ENCODE measurements around the gene AP2A2. TPM values are rescaled to one million over a fixed set of nuclear protein-coding genes. Genes with fewer than 3 reads are reported as not detected.

Gene AP2A2
- total RNA-seq, 1 donor from 2014 or later, result 105 TPM

DNA sequence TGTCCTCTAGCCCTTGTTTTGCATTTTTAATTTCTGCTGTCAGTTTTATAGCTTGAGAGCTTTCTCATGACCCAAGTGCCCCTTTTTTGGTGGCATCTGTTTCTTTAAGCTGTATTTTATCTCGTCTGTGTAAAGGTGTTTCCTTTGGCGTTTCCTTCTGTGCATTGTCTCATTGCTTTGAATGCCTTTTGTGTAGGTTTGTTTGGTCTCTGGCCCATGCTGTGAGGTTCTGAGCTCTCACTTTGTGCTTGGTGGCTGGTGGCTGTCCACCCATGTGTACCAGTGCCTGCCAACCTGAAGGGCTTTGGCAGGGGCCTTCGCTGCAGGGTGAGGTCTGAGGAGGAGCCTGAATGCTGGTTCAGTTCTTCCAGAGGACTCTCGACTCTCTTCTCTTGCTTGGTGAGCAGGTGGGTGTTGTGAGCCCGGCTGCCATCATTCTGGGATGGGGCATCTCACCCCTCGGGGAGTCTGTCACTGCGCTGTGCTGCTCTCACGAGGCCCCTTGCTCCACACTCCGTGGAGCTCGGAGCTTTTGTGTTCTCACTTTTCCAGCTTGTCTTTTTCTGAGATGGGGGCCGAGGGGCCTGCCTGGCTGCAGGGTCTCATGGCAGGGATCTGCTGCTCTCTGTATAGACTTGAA, 14.9 kb downstream of the AP2A2 start:
- DNase-seq (ENCODE audit: low read depth) (no peak), FAIRE-seq (no peak)
- Histone ChIP-seq H4K20me1 (ENCODE audit: insufficient read depth, low read length) (peaks cover 87% of the 10 kb centered on the region), H3K27ac (ENCODE audit: low read depth, low read length) (no peak overlapping the region), H3K9ac (ENCODE audit: low read length) (no peak overlapping the region), H3K4me3 (ENCODE audit: insufficient read depth, low read depth, low read length) (no peak overlapping the region), H3K4me1 (ENCODE audit: insufficient read depth, low read length) (peaks cover 13% of the 10 kb centered on the region), H3K79me2 (ENCODE audit: insufficient read depth, low read length) (peaks cover 80% of the 10 kb centered on the region), H3K27me3 (ENCODE audit: insufficient read depth, low read length) (no peaks in the 10 kb centered on the region), H3K4me2 (ENCODE audit: low read length) (no peak overlapping the region), H3K36me3 (ENCODE audit: insufficient read depth, low read length) (peaks cover 2% of the 10 kb centered on the region), H2AFZ (ENCODE audit: low read depth, low read length) (no peak overlapping the region), H3K9me3 (ENCODE audit: insufficient read depth, low read depth, low read length) (no peaks in the 10 kb centered on the region)
- Mint-ChIP-seq H3K9me3 (ENCODE audit: unreplicated experiment) (no peaks in the 10 kb centered on the region), H3K27ac (ENCODE audit: unreplicated experiment) (peak overlapping the region; percentile 27), H3K27me3 (ENCODE audit: low read depth, unreplicated experiment) (no peaks in the 10 kb centered on the region), H3K36me3 (ENCODE audit: low read depth, unreplicated experiment) (peaks cover 12% of the 10 kb centered on the region), H3K4me1 (ENCODE audit: low read depth, unreplicated experiment) (peaks cover 49% of the 10 kb centered on the region), H3K4me3 (ENCODE audit: unreplicated experiment) (no peak overlapping the region)
- TF ChIP-seq, protein P1, sequence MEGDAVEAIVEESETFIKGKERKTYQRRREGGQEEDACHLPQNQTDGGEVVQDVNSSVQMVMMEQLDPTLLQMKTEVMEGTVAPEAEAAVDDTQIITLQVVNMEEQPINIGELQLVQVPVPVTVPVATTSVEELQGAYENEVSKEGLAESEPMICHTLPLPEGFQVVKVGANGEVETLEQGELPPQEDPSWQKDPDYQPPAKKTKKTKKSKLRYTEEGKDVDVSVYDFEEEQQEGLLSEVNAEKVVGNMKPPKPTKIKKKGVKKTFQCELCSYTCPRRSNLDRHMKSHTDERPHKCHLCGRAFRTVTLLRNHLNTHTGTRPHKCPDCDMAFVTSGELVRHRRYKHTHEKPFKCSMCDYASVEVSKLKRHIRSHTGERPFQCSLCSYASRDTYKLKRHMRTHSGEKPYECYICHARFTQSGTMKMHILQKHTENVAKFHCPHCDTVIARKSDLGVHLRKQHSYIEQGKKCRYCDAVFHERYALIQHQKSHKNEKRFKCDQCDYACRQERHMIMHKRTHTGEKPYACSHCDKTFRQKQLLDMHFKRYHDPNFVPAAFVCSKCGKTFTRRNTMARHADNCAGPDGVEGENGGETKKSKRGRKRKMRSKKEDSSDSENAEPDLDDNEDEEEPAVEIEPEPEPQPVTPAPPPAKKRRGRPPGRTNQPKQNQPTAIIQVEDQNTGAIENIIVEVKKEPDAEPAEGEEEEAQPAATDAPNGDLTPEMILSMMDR (IDR thresholded peaks at IDR 0.05; ENCODE audit: insufficient read depth, low read depth, low read length), result no peak
- no peak for TF ChIP-seq EZH2 (IDR thresholded peaks at IDR 0.05; ENCODE audit: insufficient read depth, low read length)

DNA sequence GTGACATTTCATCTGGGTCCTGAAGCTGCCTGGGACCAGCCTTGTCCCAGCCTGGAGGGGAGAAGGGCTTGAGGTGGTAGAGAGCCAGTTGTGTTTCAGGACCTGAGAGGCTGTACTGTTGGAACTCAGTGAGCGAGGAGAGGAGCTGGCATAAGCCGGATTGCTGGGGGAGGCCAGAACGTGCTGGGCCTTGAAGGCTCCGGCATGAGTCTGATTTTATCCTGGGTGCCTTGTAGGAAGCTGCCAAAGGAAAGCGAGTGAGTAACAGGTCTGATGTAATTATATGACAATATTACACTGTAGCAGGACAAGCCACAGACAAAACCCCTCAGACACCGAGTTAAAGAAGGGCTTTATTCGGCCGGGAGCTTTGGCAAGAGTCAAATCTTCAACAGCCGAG, 17.2 kb downstream of the AP2A2 start:
- peaks cover 13% of the 10 kb centered on the region for H3K4me1 ChIP-seq (ENCODE audit: insufficient read depth, low read length)
- no peak for TF ChIP-seq EZH2 (IDR thresholded peaks at IDR 0.05; ENCODE audit: insufficient read depth, low read length)
- TF ChIP-seq, protein P1 (IDR thresholded peaks at IDR 0.05; ENCODE audit: insufficient read depth, low read depth, low read length), result no peak
- H3K4me3 Mint-ChIP-seq (ENCODE audit: unreplicated experiment), result peak overlapping the region; percentile 74

More for the DNA sequence above, 17.2 kb downstream of the AP2A2 start:
- Histone ChIP-seq H3K4me2 (ENCODE audit: low read length) (peak overlapping the region; percentile 44), H3K27ac (ENCODE audit: low read depth, low read length) (peak overlapping the region; percentile 54), H3K4me3 (ENCODE audit: insufficient read depth, low read depth, low read length) (no peak overlapping the region), H3K27me3 (ENCODE audit: insufficient read depth, low read length) (no peaks in the 10 kb centered on the region), H4K20me1 (ENCODE audit: insufficient read depth, low read length) (peaks cover 93% of the 10 kb centered on the region), H3K79me2 (ENCODE audit: insufficient read depth, low read length) (peaks cover 83% of the 10 kb centered on the region), H3K9ac (ENCODE audit: low read length) (peak overlapping the region; percentile 61), H3K9me3 (ENCODE audit: insufficient read depth, low read depth, low read length) (no peaks in the 10 kb centered on the region), H3K36me3 (ENCODE audit: insufficient read depth, low read length) (peaks cover 2% of the 10 kb centered on the region), H2AFZ (ENCODE audit: low read depth, low read length) (peak overlapping the region; percentile 34)
- no peaks in the 10 kb centered on the region for H3K9me3 Mint-ChIP-seq (ENCODE audit: unreplicated experiment)
- no peaks in the 10 kb centered on the region for H3K27me3 Mint-ChIP-seq (ENCODE audit: low read depth, unreplicated experiment)
- DNase-seq (ENCODE audit: low read depth) (peak; percentile 76), FAIRE-seq (no peak)
- peaks cover 54% of the 10 kb centered on the region for H3K4me1 Mint-ChIP-seq (ENCODE audit: low read depth, unreplicated experiment)
- peaks cover 8% of the 10 kb centered on the region for H3K36me3 Mint-ChIP-seq (ENCODE audit: low read depth, unreplicated experiment)
- peak overlapping the region; percentile 98 for H3K27ac Mint-ChIP-seq (ENCODE audit: unreplicated experiment)
